AG09319 (cell line): ENCODE measurements around the gene IFI16.

Experiments used
- DNase-seq: peaks from one replicate; pipeline ENCODE4 v3.0.0-alpha.2; 2010; ENCODE audit warnings: low read depth; ENCODE audit errors: extremely low read depth
- TF ChIP-seq, protein P1 (sequence below): IDR thresholded peaks from 2 replicates; pipeline ENCODE4 v1.5.1; 2011; ENCODE audit warnings: low read depth, mild to moderate bottlenecking, inconsistent platforms, low read length, moderate library complexity

Gene IFI16

DNA sequence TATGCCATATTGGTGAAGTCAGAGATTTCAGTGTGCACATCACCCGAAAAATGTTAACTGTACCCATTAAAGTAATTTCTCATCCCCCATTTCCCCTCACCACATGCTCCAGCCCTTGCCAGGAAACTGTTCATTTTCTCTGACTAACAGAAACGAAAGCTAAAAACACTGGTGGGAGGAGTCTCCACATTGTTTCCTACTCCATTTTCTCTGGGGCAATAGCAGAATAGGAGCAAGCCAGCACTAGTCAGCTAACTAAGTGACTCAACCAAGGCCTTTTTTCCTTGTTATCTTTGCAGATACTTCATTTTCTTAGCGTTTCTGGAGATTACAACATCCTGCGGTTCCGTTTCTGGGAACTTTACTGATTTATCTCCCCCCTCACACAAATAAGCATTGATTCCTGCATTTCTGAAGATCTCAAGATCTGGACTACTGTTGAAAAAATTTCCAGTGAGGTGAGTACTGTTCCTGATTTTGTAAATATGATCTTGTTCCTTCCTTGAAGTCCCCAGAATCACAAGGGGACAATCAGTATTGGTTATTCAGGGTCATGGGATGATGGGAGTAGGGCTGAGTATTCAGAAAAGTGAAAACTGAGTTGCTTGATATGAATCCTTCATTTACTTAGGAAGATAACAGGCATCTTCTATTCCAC, at the start of gene IFI16:
IFI16 (plus strand) TSS at position 204 of the 658 bp plus-strand sequence. CDS start 4,774 bp downstream, outside the sequence.
- peak; percentile 86 for DNase-seq
- TF ChIP-seq, protein P1, sequence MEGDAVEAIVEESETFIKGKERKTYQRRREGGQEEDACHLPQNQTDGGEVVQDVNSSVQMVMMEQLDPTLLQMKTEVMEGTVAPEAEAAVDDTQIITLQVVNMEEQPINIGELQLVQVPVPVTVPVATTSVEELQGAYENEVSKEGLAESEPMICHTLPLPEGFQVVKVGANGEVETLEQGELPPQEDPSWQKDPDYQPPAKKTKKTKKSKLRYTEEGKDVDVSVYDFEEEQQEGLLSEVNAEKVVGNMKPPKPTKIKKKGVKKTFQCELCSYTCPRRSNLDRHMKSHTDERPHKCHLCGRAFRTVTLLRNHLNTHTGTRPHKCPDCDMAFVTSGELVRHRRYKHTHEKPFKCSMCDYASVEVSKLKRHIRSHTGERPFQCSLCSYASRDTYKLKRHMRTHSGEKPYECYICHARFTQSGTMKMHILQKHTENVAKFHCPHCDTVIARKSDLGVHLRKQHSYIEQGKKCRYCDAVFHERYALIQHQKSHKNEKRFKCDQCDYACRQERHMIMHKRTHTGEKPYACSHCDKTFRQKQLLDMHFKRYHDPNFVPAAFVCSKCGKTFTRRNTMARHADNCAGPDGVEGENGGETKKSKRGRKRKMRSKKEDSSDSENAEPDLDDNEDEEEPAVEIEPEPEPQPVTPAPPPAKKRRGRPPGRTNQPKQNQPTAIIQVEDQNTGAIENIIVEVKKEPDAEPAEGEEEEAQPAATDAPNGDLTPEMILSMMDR: no peak

DNA sequence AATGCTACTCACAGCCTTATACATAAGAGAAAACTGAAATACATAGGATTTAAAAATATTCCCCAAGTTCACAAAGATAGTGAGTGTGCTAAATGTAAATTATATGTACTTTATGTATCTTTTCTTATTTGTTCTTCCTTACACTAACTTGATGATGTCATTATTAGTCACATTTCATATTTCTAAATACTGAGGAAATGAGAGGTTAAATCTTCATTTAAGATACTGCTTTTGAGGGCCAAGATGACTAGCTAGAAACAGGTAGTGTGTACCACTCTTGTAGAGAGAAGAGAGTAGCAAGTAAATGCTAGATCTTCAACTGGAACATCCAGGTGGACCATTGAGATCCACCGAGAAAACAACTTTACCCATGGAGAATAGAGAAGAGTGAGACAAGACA, 48.5 kb upstream of the IFI16 start:
- DNase-seq: no peak
- TF ChIP-seq, protein P1: no peak

DNA sequence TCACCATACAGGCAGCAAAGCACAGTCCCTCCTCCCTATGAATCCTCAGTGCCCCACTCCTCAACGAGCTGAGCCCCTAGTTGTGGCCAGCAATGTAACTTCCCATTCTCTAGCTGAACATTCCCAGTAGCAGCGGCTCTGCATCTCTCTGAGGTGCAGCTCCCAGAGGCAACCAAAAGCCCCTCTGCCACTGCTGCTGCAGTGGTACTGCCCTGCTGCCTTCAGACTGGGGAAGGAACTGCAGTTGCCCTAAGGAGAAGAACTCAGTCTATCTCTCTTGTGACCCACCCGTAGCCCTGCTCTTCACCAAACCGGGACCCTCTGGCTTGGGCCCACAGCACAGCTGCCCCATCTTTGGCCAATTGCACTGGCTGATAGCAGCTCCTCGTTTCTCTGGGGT, 46.7 kb upstream of the IFI16 start:
- no peak for DNase-seq
- TF ChIP-seq, protein P1: no peak

DNA sequence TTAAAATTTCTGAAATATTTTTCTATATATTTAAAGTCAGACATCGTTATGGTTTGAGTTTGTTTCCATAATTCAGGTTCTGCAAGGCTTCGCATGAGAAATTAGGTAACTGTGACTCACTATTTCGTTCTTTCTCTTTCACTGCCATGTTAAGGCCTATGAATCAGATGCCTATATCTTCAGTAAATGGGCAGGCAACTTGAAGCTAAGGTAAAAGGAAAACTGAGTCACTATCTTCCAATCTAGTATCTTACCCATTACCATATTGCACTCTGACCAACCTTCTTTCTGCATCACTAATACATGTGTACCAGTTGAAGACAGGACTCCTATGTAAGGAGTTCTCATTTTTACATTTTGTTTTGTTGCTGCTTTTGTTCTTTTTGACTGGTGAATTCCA, 40.5 kb upstream of the IFI16 start:
- no peak for DNase-seq
- TF ChIP-seq, protein P1: no peak

DNA sequence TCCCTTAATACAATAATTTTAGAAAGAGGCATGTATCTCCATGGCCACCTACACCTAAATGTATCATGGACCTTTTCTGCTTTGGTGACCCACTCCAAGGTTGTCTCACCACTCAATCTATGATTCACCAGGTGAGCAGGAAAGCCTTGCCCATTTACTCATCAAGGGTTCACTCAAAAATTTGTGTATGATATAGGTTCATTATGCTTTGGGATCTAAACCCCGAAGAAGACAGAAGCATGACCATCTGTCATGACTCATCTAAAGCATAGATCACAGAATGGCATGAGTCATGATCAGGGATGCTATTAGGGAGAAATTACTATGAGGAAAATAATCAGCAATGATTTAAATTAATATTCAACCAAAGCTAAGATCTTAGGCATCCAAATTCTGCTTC, 39.9 kb upstream of the IFI16 start:
- no peak for DNase-seq
- TF ChIP-seq, protein P1: no peak

DNA sequence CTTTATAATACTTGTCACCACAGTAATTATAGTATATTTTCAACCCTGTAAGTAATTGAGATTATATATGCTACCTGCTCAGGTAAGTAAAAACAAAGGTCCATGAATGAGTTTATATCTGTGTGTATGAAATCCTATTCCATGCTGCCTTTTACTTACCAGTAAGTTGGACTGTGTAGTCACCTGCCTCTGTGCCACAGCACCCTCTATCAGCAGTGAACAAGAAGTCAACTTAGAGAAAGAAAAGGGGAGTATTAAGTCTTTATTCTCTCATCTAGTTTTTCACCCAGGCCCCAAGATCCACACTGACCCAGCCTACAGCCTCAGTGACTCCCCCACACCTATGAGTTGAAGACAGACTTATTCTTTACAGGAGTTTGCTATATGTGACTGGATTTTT, 36.9 kb upstream of the IFI16 start:
- TF ChIP-seq, protein P1: no peak
- no peak for DNase-seq

DNA sequence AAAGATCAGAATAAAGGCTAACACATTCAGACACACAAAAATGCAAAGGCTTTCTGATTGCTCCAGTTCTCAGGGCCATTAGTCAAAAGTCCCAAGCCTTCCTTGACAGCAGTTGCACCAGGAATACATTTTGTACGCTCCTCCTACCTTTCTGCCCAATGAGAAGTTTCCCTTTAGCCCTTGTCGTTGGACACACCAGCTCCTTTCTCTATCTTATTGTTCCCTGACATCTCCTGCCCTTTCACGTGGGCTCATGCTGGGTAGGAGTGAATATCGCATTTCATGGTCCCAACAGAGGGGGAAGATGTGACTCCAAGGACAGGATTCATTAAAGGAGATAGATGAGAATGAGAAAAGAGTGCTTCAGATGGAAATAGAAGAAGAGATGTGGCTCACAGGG, 33.5 kb upstream of the IFI16 start:
- TF ChIP-seq, protein P1: no peak
- DNase-seq: no peak
